HL-60 (cell line): ENCODE data around the gene SDF2.

Source experiments
- POLR2AphosphoS5 ChIP-seq: IDR thresholded peaks from 2 replicates; pipeline ENCODE4 v1.6.1; 2012; ENCODE audit warnings: low read depth
- TF ChIP-seq, protein P1 (sequence below): IDR thresholded peaks from one replicate; pipeline ENCODE4 v1.5.1; 2011; ENCODE audit warnings: low read length, control low read depth, inconsistent platforms; ENCODE audit not compliant: insufficient read depth

DNA sequence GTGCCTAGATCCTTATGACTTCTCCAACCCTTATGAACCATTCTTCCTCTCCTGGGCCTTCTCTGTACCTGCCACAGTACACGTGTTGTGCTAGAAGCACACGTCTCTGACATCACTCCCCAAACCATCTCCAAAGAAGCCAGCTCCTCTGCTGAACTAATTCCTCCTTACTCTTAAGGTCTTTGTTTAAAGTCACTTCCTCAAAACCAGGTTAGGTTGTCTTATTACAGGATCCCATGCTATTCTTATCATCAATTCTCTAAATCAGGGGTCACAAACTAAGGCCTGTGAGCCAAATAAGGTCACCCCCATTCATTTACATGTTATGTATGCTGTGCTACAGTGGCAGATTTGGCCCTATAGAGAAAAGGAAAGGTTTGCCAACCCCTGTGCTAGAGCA lies 4.3 kb upstream of the SDF2 start:
- TF ChIP-seq, protein P1, sequence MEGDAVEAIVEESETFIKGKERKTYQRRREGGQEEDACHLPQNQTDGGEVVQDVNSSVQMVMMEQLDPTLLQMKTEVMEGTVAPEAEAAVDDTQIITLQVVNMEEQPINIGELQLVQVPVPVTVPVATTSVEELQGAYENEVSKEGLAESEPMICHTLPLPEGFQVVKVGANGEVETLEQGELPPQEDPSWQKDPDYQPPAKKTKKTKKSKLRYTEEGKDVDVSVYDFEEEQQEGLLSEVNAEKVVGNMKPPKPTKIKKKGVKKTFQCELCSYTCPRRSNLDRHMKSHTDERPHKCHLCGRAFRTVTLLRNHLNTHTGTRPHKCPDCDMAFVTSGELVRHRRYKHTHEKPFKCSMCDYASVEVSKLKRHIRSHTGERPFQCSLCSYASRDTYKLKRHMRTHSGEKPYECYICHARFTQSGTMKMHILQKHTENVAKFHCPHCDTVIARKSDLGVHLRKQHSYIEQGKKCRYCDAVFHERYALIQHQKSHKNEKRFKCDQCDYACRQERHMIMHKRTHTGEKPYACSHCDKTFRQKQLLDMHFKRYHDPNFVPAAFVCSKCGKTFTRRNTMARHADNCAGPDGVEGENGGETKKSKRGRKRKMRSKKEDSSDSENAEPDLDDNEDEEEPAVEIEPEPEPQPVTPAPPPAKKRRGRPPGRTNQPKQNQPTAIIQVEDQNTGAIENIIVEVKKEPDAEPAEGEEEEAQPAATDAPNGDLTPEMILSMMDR = no peak
- TF ChIP-seq POLR2AphosphoS5 = no peak
